PFSK-1 (cell line): ENCODE data around the gene CUL7.
A peak's percentile ranks its signal among the peaks of the same experiment; 100 is the strongest.

Experiments used
- FOXP2 ChIP-seq: optimal IDR thresholded peaks from 2 replicates; pipeline ENCODE3; 2011; ENCODE audit warnings: borderline replicate concordance, control low read depth, inconsistent platforms; ENCODE audit not compliant: insufficient read depth; ENCODE audit errors: extremely low read length, extremely low read depth
- POLR2AphosphoS5 ChIP-seq: IDR thresholded peaks from 2 replicates; pipeline ENCODE4 v1.6.1; 2012; ENCODE audit warnings: low read depth, mild to moderate bottlenecking, control low read depth, low read length, moderate library complexity
- SIN3A ChIP-seq: IDR thresholded peaks from 2 replicates; pipeline ENCODE4 v1.6.1; 2012; ENCODE audit warnings: mild to moderate bottlenecking, low read length, moderate library complexity, borderline replicate concordance; ENCODE audit not compliant: insufficient read depth
- TAF1 ChIP-seq: IDR thresholded peaks from 2 replicates; pipeline ENCODE4 v1.6.1; 2012; ENCODE audit warnings: low read length, control low read depth, borderline replicate concordance; ENCODE audit not compliant: insufficient read depth
- TF ChIP-seq, protein P1 (sequence below), 2 experiments: IDR thresholded peaks; 2 replicates each; pipeline versions ENCODE4 v1.6.1 to v1.8.0; 2011 to 2012; ENCODE audit warnings: low read depth in 2 of 2, low read length in 2 of 2, control low read depth in 1 of 2, inconsistent platforms in 1 of 2, mild to moderate bottlenecking in 1 of 2, moderate library complexity in 1 of 2; ENCODE audit not compliant: insufficient read depth in 1 of 2

CUL7 gene

DNA sequence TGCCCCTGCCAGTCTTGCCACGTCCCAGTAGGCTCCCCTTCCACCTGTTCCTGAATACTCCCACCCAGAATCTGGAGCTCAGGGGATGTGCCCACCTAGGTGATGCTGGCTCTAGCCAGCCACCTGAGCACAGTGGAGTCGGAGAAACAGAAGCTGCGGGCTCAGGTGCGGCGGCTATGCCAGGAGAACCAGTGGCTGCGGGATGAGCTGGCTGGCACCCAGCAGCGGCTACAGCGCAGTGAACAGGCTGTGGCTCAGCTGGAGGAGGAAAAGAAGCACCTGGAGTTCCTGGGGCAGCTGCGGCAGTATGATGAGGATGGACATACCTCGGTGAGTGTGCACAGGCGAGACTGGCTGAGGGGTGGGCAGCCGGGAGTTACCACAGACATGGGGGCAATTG, 9.2 kb upstream of the CUL7 start:
- TF ChIP-seq SIN3A, result no peak
- no peak for TF ChIP-seq FOXP2
- TF ChIP-seq, protein P1, sequence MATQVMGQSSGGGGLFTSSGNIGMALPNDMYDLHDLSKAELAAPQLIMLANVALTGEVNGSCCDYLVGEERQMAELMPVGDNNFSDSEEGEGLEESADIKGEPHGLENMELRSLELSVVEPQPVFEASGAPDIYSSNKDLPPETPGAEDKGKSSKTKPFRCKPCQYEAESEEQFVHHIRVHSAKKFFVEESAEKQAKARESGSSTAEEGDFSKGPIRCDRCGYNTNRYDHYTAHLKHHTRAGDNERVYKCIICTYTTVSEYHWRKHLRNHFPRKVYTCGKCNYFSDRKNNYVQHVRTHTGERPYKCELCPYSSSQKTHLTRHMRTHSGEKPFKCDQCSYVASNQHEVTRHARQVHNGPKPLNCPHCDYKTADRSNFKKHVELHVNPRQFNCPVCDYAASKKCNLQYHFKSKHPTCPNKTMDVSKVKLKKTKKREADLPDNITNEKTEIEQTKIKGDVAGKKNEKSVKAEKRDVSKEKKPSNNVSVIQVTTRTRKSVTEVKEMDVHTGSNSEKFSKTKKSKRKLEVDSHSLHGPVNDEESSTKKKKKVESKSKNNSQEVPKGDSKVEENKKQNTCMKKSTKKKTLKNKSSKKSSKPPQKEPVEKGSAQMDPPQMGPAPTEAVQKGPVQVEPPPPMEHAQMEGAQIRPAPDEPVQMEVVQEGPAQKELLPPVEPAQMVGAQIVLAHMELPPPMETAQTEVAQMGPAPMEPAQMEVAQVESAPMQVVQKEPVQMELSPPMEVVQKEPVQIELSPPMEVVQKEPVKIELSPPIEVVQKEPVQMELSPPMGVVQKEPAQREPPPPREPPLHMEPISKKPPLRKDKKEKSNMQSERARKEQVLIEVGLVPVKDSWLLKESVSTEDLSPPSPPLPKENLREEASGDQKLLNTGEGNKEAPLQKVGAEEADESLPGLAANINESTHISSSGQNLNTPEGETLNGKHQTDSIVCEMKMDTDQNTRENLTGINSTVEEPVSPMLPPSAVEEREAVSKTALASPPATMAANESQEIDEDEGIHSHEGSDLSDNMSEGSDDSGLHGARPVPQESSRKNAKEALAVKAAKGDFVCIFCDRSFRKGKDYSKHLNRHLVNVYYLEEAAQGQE (IDR thresholded peaks at IDR 0.05; ENCODE audit: insufficient read depth in 1 of 2, low read depth in 2 of 2, low read length in 2 of 2), result no peak
- no peak for TF ChIP-seq TAF1
- TF ChIP-seq POLR2AphosphoS5, result no peak

GRCh38 chr6:43061861-43062260, 8.2 kb upstream of the CUL7 start:
- TF ChIP-seq SIN3A (no peak), POLR2AphosphoS5 (no peak), FOXP2 (no peak), TAF1 (no peak)
- TF ChIP-seq, protein P1 (IDR thresholded peaks at IDR 0.05; ENCODE audit: insufficient read depth in 1 of 2, low read depth in 2 of 2, low read length in 2 of 2), result no peak

GRCh38 chr6:43060755-43061633, 7.3 kb upstream of the CUL7 start:
- TF ChIP-seq SIN3A (no peak), TAF1 (no peak)

GRCh38 chr6:43060034-43060754, 6.5 kb upstream of the CUL7 start:
- TF ChIP-seq, protein P1 (IDR thresholded peaks at IDR 0.05; ENCODE audit: insufficient read depth in 1 of 2, low read depth in 2 of 2, low read length in 2 of 2), result no peak
- TF ChIP-seq POLR2AphosphoS5, result no peak
- TF ChIP-seq FOXP2, result no peak
- TF ChIP-seq TAF1, result no peak
- TF ChIP-seq SIN3A, result no peak

DNA sequence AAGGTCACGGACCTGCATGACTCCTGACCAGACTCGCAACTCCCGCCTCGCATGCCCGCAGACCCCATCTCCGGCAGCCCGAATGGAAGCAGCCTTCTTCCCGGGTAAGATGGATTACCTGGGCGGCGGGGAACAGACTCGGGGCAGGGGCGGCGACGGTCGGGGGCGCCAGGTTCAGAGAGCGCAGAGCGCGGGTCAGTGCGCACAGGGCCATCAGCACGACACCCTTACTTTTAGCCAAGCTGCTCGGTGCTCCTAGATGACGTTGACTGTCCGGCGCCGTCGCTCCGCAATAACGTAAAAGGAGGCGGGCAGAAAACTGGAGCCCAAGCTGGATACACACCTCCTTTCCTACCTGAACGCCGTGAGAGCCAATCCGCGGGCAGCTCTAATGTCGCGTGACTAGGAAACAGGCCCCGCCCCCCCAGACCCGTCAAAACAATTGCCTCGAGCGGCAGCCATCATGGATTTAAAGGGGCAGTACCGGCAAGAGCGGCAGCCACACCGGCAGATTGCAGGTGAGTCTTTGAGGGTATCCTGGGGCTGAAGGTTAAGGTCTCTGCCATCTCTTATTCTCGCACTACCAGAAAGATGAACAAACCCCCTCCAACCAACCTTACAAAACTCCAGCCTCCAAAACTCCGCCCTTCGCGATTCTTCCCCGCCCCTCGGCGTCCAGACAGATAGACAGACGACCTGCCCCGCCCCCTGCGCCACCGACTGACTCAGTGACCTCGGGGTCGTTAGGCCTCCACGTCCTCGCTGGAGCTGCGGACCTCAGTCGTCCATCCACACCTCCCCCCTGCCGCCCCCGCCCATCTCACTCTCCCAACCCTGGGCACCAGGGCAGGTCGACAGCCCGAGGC, 5.8 kb upstream of the CUL7 start, which contains the start of the genes KLC4 and MRPL2:
Gene KLC4, plus strand, starts transcription at position 464 of the 866 bp plus-strand sequence. CDS start 1,705 bp downstream, outside the sequence.
Gene MRPL2, minus strand, starts transcription at position 267 of the 866 bp plus-strand sequence. Its CDS starts 53 bp downstream, at position 214.
- peak; percentile 83 for TF ChIP-seq POLR2AphosphoS5
- TF ChIP-seq TAF1, result peak; percentile 85; the same call in 1 of the 2 replicates
- peak; percentile 95; the same call in 1 of the 2 replicates for TF ChIP-seq SIN3A
- TF ChIP-seq FOXP2, result no peak
- TF ChIP-seq, protein P1 (IDR thresholded peaks at IDR 0.05; ENCODE audit: insufficient read depth in 1 of 2, low read depth in 2 of 2, low read length in 2 of 2), result no peak
